ENCODE measurements around the gene KRTAP10-1.

GRCh38 chr21:44534688-44535087, 5.3 kb downstream of the KRTAP10-1 start:
- no peak for TF ChIP-seq CTCF (conservative IDR thresholded peaks at IDR 0.05; ENCODE audit: low read depth, low read length)
- TF ChIP-seq EZH2 (IDR thresholded peaks at IDR 0.05; ENCODE audit: borderline replicate concordance, low read depth, low read length, poor library complexity, severe bottlenecking) = no peak

All from A673 (cell line).